ENCODE measurements around the gene KRT31.

The KRT31 gene

DNA sequence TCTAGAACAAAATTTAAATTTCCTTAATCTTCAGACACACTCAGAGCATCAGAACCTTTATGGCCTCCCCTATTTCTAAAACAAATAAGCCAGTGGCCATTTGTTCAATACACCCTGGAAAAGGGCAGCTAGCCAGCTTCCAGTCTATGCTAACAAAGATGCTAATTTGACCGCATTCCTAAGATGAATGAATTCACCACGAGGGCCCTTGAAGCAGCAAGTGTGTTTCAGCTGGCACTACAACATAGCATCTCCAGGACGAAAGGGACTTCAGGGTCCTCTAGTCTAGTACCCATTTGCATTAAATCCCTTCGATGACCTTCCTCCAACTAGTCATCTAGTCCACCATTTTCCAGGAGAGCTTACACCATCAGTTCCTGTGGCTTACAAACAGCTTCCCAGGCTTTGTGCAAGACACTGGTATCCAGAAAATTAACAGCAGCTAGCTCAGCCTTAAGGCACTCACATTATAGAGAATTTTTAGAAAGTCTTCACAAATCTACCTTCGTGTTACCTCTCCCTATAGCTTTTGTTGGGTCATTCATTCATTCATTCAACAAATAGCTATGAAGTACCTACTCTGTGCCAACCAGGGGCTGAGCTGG lies 16.0 kb upstream of the KRT31 start:
- no peak for DNase-seq (ENCODE audit: low read depth)
- TF ChIP-seq, protein P1, sequence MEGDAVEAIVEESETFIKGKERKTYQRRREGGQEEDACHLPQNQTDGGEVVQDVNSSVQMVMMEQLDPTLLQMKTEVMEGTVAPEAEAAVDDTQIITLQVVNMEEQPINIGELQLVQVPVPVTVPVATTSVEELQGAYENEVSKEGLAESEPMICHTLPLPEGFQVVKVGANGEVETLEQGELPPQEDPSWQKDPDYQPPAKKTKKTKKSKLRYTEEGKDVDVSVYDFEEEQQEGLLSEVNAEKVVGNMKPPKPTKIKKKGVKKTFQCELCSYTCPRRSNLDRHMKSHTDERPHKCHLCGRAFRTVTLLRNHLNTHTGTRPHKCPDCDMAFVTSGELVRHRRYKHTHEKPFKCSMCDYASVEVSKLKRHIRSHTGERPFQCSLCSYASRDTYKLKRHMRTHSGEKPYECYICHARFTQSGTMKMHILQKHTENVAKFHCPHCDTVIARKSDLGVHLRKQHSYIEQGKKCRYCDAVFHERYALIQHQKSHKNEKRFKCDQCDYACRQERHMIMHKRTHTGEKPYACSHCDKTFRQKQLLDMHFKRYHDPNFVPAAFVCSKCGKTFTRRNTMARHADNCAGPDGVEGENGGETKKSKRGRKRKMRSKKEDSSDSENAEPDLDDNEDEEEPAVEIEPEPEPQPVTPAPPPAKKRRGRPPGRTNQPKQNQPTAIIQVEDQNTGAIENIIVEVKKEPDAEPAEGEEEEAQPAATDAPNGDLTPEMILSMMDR (IDR thresholded peaks at IDR 0.05; ENCODE audit: insufficient read depth, low read depth, low read length, missing control alignments), result no peak
- no peak overlapping the region for H3K4me3 ChIP-seq (ENCODE audit: low read length)

DNA sequence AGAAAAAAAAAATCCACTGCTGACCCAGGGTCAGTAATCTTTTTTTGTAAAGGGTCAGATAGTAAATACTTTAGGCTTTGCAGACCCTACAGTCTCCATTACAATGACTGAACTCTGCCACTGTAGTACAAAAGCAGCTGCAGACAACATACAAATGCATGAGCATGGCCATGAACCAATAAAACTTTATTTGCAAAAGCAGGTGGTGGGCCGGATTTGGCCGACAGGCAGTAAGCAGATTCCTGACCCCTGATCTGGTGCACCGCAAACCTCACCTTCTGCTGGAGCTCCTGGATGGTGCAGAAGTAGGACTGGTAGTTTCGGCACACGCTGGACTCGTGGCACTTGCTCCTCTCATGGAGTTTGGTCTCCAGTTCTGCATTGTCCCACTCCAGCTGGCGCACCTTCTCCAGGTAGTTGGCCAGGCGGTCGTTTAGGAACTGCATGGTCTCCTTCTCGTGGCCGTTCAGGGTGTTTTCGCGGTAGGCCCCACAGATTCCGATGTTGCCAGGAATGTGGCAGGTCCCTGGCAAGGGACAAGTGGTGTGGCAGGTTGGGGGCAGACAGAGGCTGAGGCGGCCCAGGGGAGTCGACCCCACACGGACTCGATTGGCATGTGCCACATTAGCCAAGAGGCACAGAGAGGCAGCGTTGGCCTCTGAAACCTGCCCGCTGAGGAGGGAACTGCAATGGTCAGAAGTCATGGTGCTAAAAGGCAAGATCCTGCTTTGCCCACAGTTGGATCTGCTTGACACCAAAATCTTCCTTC lies 13.8 kb upstream of the KRT31 start:
- TF ChIP-seq, protein P1 (IDR thresholded peaks at IDR 0.05; ENCODE audit: insufficient read depth, low read depth, low read length, missing control alignments), result no peak
- no peak overlapping the region for H3K4me3 ChIP-seq (ENCODE audit: low read length)
- DNase-seq (ENCODE audit: low read depth), result no peak

DNA sequence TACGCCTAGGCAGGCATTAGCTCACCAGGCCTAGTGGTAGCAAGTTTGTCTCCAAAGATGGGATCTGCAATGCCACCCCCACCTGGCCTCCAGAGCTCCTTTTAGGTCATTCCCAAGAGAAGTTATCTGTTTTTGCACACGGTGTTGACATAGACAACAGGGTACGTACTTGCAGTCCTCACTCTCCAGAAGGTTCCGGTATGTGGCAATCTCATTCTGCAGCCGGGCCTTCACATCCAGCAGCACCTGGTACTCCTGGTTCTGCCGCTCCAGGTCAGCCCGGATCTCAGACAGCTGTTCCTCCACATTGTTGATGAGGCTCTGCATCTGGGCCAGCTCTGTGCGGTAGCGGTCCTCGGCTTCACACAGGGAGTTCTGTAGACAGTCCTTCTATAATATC lies 9.8 kb upstream of the KRT31 start:
- TF ChIP-seq, protein P1 (IDR thresholded peaks at IDR 0.05; ENCODE audit: insufficient read depth, low read depth, low read length, missing control alignments), result no peak
- no peak for DNase-seq (ENCODE audit: low read depth)

DNA sequence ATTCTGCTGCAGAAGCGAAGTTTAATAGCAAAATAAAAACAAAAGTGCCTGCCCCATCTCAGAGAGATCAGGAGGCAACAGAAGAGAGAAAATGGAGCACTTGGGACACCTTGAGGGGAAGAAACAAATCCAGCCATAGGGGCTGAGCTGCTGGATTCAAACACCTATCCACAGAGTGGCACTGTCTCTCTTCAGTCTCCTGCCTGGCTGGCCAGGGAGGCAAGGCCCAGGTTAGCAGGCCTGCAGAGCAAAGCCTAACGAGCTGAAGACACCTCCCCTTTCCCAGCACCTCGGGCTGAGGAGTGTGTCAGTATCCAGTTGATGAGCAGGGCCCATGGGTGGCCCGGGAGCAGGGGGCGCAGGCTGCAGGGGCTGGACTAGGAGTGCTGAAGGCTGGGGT lies 8.8 kb upstream of the KRT31 start:
- no peak overlapping the region for H3K4me3 ChIP-seq (ENCODE audit: low read length)

More for the DNA sequence above, 9.8 kb upstream of the KRT31 start:
- no peak overlapping the region for H3K4me3 ChIP-seq (ENCODE audit: low read length)

DNA sequence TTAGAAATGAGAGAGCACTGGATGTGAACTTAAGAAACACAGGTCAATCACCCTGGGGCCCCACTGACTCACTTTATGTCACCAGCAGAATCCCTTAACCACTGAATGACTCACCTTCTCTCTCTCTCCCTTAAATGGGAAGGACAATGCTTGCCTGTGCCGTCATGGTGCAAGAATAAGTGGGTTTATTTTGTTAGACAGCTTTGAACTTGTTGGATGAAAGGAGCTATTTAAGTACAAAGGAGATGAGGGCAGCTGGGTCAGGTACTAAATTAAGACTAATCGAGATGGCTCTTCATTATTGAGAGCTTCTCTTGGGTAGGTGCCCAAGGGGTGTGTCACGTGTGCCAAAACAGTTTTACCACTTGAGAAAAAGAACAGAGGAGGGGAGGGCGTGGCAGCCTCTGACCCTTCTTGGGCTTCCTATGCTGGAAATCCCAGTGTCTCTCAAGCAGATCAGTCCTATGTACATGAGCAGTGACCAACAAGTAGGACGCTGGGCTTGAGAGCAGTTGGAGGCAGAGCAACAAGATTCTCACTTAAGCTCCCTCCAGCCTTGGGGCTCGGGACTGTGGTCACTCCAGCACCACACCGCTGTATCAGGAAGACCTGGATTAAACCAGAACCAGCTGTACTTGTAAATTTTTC lies 6.7 kb upstream of the KRT31 start:
- DNase-seq (ENCODE audit: low read depth), result peak; percentile 99
- TF ChIP-seq, protein P1 (IDR thresholded peaks at IDR 0.05; ENCODE audit: insufficient read depth, low read depth, low read length, missing control alignments), result no peak
- H3K4me3 ChIP-seq (ENCODE audit: low read length), result no peak overlapping the region

More for the DNA sequence above, 8.8 kb upstream of the KRT31 start:
- TF ChIP-seq, protein P1 (IDR thresholded peaks at IDR 0.05; ENCODE audit: insufficient read depth, low read depth, low read length, missing control alignments), result peak; percentile 49
- peak; percentile 66 for DNase-seq (ENCODE audit: low read depth)

DNA sequence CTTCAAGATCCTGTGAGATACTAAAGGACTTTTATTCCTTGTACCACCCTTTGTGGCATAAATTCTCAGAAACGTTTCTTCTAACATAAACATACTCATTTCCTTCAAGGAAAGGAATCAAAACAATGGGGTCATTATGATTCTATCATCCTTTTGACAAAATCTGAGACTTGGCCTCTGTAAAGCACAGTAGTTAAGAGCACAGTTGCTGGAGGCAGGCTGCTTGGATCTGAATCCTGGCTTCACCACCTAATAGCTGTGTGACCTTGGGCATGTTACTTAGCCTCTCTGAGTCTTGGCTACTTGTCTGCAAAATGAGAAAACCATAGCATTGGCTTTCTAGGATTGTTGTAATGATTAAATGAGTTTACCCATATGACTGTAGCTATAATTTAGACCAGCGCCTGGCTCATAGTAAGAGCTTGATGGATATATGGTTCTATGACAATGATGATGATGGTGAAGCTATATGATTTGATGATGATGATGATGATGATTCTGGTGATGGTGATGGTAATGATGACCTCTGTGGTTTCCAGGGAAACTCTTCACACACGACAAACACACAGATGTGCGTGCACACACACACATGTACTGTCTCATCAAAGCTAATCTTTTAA lies 6.1 kb upstream of the KRT31 start:
- TF ChIP-seq, protein P1 (IDR thresholded peaks at IDR 0.05; ENCODE audit: insufficient read depth, low read depth, low read length, missing control alignments), result no peak
- H3K4me3 ChIP-seq (ENCODE audit: low read length), result no peak overlapping the region
- no peak for DNase-seq (ENCODE audit: low read depth)
